Adrenal gland (tissue), 12 donors: ENCODE results near the gene SPR. TPM values are rescaled to one million over a fixed set of nuclear protein-coding genes. Genes with fewer than 3 reads are reported as not detected.

Experiments
- DNase-seq, 7 donors: peaks; one replicate each; pipeline ENCODE4 v3.0.0-alpha.2; 2019 to 2020
- H3K27ac ChIP-seq, 5 donors: fragments of 200-600 bp; sonication (generic) in 4 of 5; 1 replicate in 3 of 5; 2 replicates in 2 of 5; pipeline versions ENCODE4 v1.5.1 to v1.8.0; 2016 to 2020; ENCODE audit warnings: mild to moderate bottlenecking in 1 of 5
- H3K27me3 ChIP-seq: fragments of 200-600 bp; 2 replicates; pipeline ENCODE4 v1.8.0; 2021
- H3K36me3 ChIP-seq, 2 donors: fragments of 200-600 bp; replicated peaks in 1 of 2; 1 replicate in 1 of 2; 2 replicates in 1 of 2; pipeline versions ENCODE4 v1.5.1 to v1.8.0; 2018 to 2022
- H3K4me1 ChIP-seq, 2 donors: fragments of 200-600 bp; replicated peaks in 1 of 2; 1 replicate in 1 of 2; 2 replicates in 1 of 2; pipeline versions ENCODE4 v1.5.1 to v1.8.0; 2018 to 2021
- H3K4me3 ChIP-seq, 4 donors: fragments of 200-600 bp; sonication (generic) in 3 of 4; one replicate each; pipeline ENCODE4 v1.5.1; 2016 to 2018
- H3K9me3 ChIP-seq, 3 donors: fragments of 200-600 bp; sonication (generic) in 1 of 3; replicated peaks in 1 of 3; 1 replicate in 2 of 3; 2 replicates in 1 of 3; pipeline versions ENCODE4 v1.5.1 to v1.8.0; 2016 to 2021
- POLR2A ChIP-seq, 2 donors: fragments of 450-650 bp; IDR thresholded peaks; one replicate each; pipeline ENCODE4 v1.6.1; 2017; ENCODE audit warnings: antibody characterized with exemption in 2 of 2, mild to moderate bottlenecking in 2 of 2, moderate library complexity in 1 of 2
- WGBS, 4 donors: extraction: QIAGEN DNeasy Blood & Tissue Kit in 2 of 4; methylation state at CpG; one replicate each; pipeline versions ENCODE4 v1.1.5 to v1.1.7; 2013 to 2017; 5-methylcytosine and 5-hydroxymethylcytosine counted together
- intact Hi-C, 2 donors: fragments of 100-400 bp; cut with DNase I; formaldehyde crosslinking; loops; one replicate each; pipeline versions ENCODE4 v1.14.1 to v1.15.0; 2022 to 2023
- polyA plus RNA-seq, 3 donors: library from polyadenylated mRNA; stranded (reverse); fragments of 200-250 nt in 2 of 3; fragments of 350-450 nt in 1 of 3; fragmentation: Illumina TruSeq in 1 of 3; extraction: RNeasy Lipid Tissue Mini Kit (QIAGEN cat#74804) in 1 of 3; gene quantifications; one replicate each; pipeline ENCODE4 v1.2.3, GENCODE V29; 2013 to 2014
- total RNA-seq, 9 donors: library from RNA; depleted of rRNA in 4 of 9; stranded (reverse); fragments of >200 nt in 4 of 9; fragments of 120-200 nt in 1 of 9; fragmentation: NEBNext Ultra II Directional in 1 of 9; extraction: Animal tissue kit (Norgen Biotek cat#: 25700) in 1 of 9; gene quantifications; one replicate each; pipeline versions ENCODE4 v1.1.0 to v1.2.4, GENCODE V29; 2013 to 2023
- TF ChIP-seq, protein P1 (sequence below), 6 experiments: fragments of 450-650 bp in 4 of 6; fragments of 200-600 bp in 2 of 6; sonication (generic) in 1 of 6; IDR thresholded peaks; 1 replicate in 5 of 6; 2 replicates in 1 of 6; pipeline versions ENCODE4 v1.5.1 to v1.8.0; 2016 to 2021; ENCODE audit warnings: antibody characterized with exemption in 6 of 6, mild to moderate bottlenecking in 2 of 6, moderate library complexity in 1 of 6
- donor health status: healthy with polysubstance abuse.
- donor health status: Bipolar disorder and iron deficiency.
- donor health status: DM: yes; HTN: yes; CAD: no.
- donor health status: DM: no; HTN: no; CAD: no.
- donor health status: DM: no; HTN: no; CAD: no.
- donor health status: DM: yes; HTN: yes; CAD: no.

The SPR gene
- total and polyA plus RNA-seq, 12 donors = 33.7 to 116 (median 67.3) TPM

GRCh38 chr2:72894514-72894913 is 7.3 kb downstream of the SPR start:
- no peak for TF ChIP-seq POLR2A (IDR thresholded peaks at IDR 0.05)
- TF ChIP-seq, protein P1, sequence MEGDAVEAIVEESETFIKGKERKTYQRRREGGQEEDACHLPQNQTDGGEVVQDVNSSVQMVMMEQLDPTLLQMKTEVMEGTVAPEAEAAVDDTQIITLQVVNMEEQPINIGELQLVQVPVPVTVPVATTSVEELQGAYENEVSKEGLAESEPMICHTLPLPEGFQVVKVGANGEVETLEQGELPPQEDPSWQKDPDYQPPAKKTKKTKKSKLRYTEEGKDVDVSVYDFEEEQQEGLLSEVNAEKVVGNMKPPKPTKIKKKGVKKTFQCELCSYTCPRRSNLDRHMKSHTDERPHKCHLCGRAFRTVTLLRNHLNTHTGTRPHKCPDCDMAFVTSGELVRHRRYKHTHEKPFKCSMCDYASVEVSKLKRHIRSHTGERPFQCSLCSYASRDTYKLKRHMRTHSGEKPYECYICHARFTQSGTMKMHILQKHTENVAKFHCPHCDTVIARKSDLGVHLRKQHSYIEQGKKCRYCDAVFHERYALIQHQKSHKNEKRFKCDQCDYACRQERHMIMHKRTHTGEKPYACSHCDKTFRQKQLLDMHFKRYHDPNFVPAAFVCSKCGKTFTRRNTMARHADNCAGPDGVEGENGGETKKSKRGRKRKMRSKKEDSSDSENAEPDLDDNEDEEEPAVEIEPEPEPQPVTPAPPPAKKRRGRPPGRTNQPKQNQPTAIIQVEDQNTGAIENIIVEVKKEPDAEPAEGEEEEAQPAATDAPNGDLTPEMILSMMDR (IDR thresholded peaks at IDR 0.05) = no peak
- no peaks in the 10 kb centered on the region for H3K4me1 ChIP-seq
- 74 to 95% (median 82%) methylated on average over 7 to 9 of the region's 9 CpGs for WGBS, 4 donors
- H3K9me3 ChIP-seq = no peaks in the 10 kb centered on the region
- H3K27ac ChIP-seq = no peak overlapping the region
- H3K4me3 ChIP-seq = no peak overlapping the region
- peaks cover 0 to 10% of the 10 kb centered on the region in 2 donors for H3K36me3 ChIP-seq
- intact Hi-C loops = loop anchor here (5.0 to 10.0 kb wide), 4 partner anchors 80 to 263 kb away; no protein-coding TSS in a partner anchor
- no peak for DNase-seq
- peaks cover 12% of the 10 kb centered on the region for H3K27me3 ChIP-seq

GRCh38 chr2:72895154-72895553 is 7.9 kb downstream of the SPR start:
- no peak for DNase-seq
- intact Hi-C loops = loop anchor here (10.0 kb wide), 2 partner anchors 80 to 260 kb away; no protein-coding TSS in a partner anchor
- Histone ChIP-seq H3K4me3 (no peak overlapping the region), H3K27me3 (peaks cover 12% of the 10 kb centered on the region), H3K27ac (no peak overlapping the region), H3K4me1 (no peaks in the 10 kb centered on the region), H3K9me3 (no peaks in the 10 kb centered on the region), H3K36me3 (peaks cover 0 to 10% of the 10 kb centered on the region in 2 donors)
- TF ChIP-seq POLR2A (IDR thresholded peaks at IDR 0.05) = no peak
- TF ChIP-seq, protein P1 (IDR thresholded peaks at IDR 0.05) = no peak
- 7 to 16% (median 13%) methylated on average over 4 of the region's 4 CpGs for WGBS, 4 donors

- Histone ChIP-seq H3K27me3 (peaks cover 12% of the 10 kb centered on the region), H3K4me1 (no peaks in the 10 kb centered on the region), H3K36me3 (peaks cover 0 to 10% of the 10 kb centered on the region in 2 donors), H3K4me3 (no peak overlapping the region), H3K9me3 (no peaks in the 10 kb centered on the region), H3K27ac (no peak overlapping the region)
- intact Hi-C loops = loop anchor here (10.0 kb wide), 2 partner anchors 79 to 259 kb away; no protein-coding TSS in a partner anchor
- peak in 2 of 7 donors; percentile 43 to 44 for DNase-seq
- 9 to 29% (median 23%) methylated on average over 11 to 16 of the region's 16 CpGs for whole genome bisulfite sequencing, 4 donors
- TF ChIP-seq POLR2A (IDR thresholded peaks at IDR 0.05) = no peak
- TF ChIP-seq, protein P1 (IDR thresholded peaks at IDR 0.05) = no peak
These were observed 8.6 kb downstream of the SPR start for GRCh38 chr2:72895759-72896281.

GRCh38 chr2:72896446-72896845 is 9.2 kb downstream of the SPR start:
- H3K27me3 ChIP-seq = peaks cover 12% of the 10 kb centered on the region
- 77 to 91% (median 83%) methylated on average over 4 of the region's 4 CpGs for WGBS, 4 donors
- no peak for TF ChIP-seq POLR2A (IDR thresholded peaks at IDR 0.05)
- no peaks in the 10 kb centered on the region for H3K9me3 ChIP-seq
- no peak overlapping the region for H3K27ac ChIP-seq
- intact Hi-C loops = loop anchor here (10.0 kb wide), 2 partner anchors 78 to 258 kb away; no protein-coding TSS in a partner anchor
- DNase-seq = no peak
- H3K36me3 ChIP-seq = peaks cover 0 to 8% of the 10 kb centered on the region in 2 donors
- no peak overlapping the region for H3K4me3 ChIP-seq
- no peaks in the 10 kb centered on the region for H3K4me1 ChIP-seq
